GM12878 (cell line): Measurements from ENCODE around the gene MGME1. TPM values are rescaled to one million over a fixed set of nuclear protein-coding genes. Genes with fewer than 3 reads are reported as not detected.
A peak's percentile ranks its signal among the peaks of the same experiment; 100 is the strongest.

ENCODE experiments used
- ATAC-seq: fragments of 200-7000 bp; cut with Tn5 transposase; 3 replicates; pipeline ENCODE4 v1.9.1; 2020; ENCODE audit warnings: mild to moderate bottlenecking, moderate library complexity
- BruUV-seq: library from RNA; stranded (reverse); fragments of 400-500 nt; replicated peaks from 2 replicates; lab custom pipeline; 2021; lab: Mats Ljungman, UMichigan
- CTCF ChIA-PET: fragments of 300-600 bp; sonication (Branson Sonifier 250); formaldehyde crosslinking; extraction: SDS; loops from one replicate; lab custom pipeline; 2021; ENCODE audit warnings: inconsistent platforms; lab: Yijun Ruan, JAX
- POLR2A ChIA-PET: fragments of 350-600 bp; formaldehyde crosslinking; extraction: SDS; loops from one replicate; lab custom pipeline; 2021; ENCODE audit warnings: inconsistent platforms; lab: Charles Lee
- RAD21 ChIA-PET: fragments of 300-600 bp; sonication (Branson Sonifier 250); formaldehyde crosslinking; loops from one replicate; lab custom pipeline; 2023; ENCODE audit warnings: antibody characterized with exemption; ENCODE audit not compliant: unreplicated experiment; lab: Charles Lee
- SMC1A ChIA-PET: fragments of 300-600 bp; sonication (Branson Sonifier 250); formaldehyde crosslinking; loops from one replicate; lab custom pipeline; 2023; ENCODE audit not compliant: unreplicated experiment, uncharacterized antibody; lab: Charles Lee
- DNase-seq: peaks from one replicate; pipeline ENCODE4 v3.0.0-alpha.2; 2011; ENCODE audit warnings: low read depth, low spot score
- FAIRE-seq: peaks from 3 replicates; lab custom pipeline; 2011; peaks lifted over from hg19 to GRCh38; lab: Jason Lieb, UNC
- H2AFZ ChIP-seq: 2 replicates; pipeline ENCODE4 v1.6.0; 2011; ENCODE audit warnings: low read depth, low read length, control low read depth; ENCODE audit not compliant: control insufficient read depth
- H3K27ac ChIP-seq: 2 replicates; pipeline ENCODE4 v1.5.1; 2011; ENCODE audit warnings: control low read depth; ENCODE audit not compliant: control insufficient read depth, insufficient read depth
- H3K27me3 ChIP-seq, 2 experiments: replicated peaks in 1 of 2; 2 replicates each; pipeline versions ENCODE4 v1.6.0 to v1.6.1; 2011; ENCODE audit warnings: low read length in 1 of 2; ENCODE audit not compliant: control insufficient read depth in 2 of 2, insufficient read depth in 2 of 2
- H3K36me3 ChIP-seq, 2 experiments: 2 replicates each; pipeline ENCODE4 v1.5.1; 2011; ENCODE audit warnings: low read length in 1 of 2; ENCODE audit not compliant: control insufficient read depth in 2 of 2, insufficient read depth in 2 of 2
- H3K4me1 ChIP-seq: 2 replicates; pipeline ENCODE4 v1.6.1; 2011; ENCODE audit warnings: mild to moderate bottlenecking, low read length, moderate library complexity, mixed read lengths; ENCODE audit not compliant: control insufficient read depth, insufficient read depth
- H3K4me2 ChIP-seq: 2 replicates; pipeline ENCODE4 v1.6.0; 2011; ENCODE audit warnings: control low read depth; ENCODE audit not compliant: control insufficient read depth, insufficient read depth
- H3K4me3 ChIP-seq: fragments of 200-600 bp; sonication (generic); 2 replicates; pipeline ENCODE4 v1.5.1; 2016
- H3K79me2 ChIP-seq: 2 replicates; pipeline ENCODE4 v1.6.0; 2011; ENCODE audit warnings: low read length; ENCODE audit not compliant: control insufficient read depth, insufficient read depth
- H3K9ac ChIP-seq: 2 replicates; pipeline ENCODE4 v1.8.0; 2011; ENCODE audit warnings: low read length, control low read depth, mixed read lengths; ENCODE audit not compliant: control insufficient read depth, insufficient read depth
- H3K9me3 ChIP-seq: replicated peaks from 3 replicates; pipeline ENCODE4 v1.5.1; 2011; ENCODE audit warnings: mild to moderate bottlenecking, low read length; ENCODE audit not compliant: control insufficient read depth, insufficient read depth
- H4K20me1 ChIP-seq: 2 replicates; pipeline ENCODE4 v1.6.0; 2011; ENCODE audit not compliant: control insufficient read depth, insufficient read depth
- ASH2L ChIP-seq: fragments of 300-600, 200-600 bp; sonication (generic); IDR thresholded peaks from 2 replicates; pipeline ENCODE4 v1.6.1; 2017; ENCODE audit warnings: low read depth, mild to moderate bottlenecking, borderline replicate concordance
- BHLHE40 ChIP-seq, 2 experiments: fragments of 450-650 bp in 1 of 2; IDR thresholded peaks; 2 replicates each; pipeline ENCODE4 v1.6.1; 2011 to 2017; ENCODE audit warnings: low read depth in 2 of 2, borderline replicate concordance in 1 of 2, improper control_type of control experiment in 1 of 2, low read length in 1 of 2, mild to moderate bottlenecking in 1 of 2
- EGR1 ChIP-seq, 2 experiments: IDR thresholded peaks; 1 replicate in 1 of 2; 2 replicates in 1 of 2; pipeline ENCODE4 v1.6.1; 2011 to 2012; ENCODE audit warnings: low read depth in 2 of 2, low read length in 2 of 2, borderline replicate concordance in 1 of 2, mild to moderate bottlenecking in 1 of 2, moderate library complexity in 1 of 2
- ESRRA ChIP-seq: IDR thresholded peaks from 2 replicates; pipeline ENCODE4 v1.6.1; 2012; ENCODE audit warnings: mild to moderate bottlenecking, low read length, improper control_type of control experiment
- KLF5 ChIP-seq: fragments of 450-650 bp; IDR thresholded peaks from 2 replicates; pipeline ENCODE4 v1.6.1; 2014; ENCODE audit warnings: mild to moderate bottlenecking; ENCODE audit not compliant: partially characterized antibody
- RUNX3 ChIP-seq: IDR thresholded peaks from 2 replicates; pipeline ENCODE4 v1.6.1; 2012; ENCODE audit warnings: low read length, inconsistent platforms
- SMAD1 ChIP-seq: fragments of 450-650 bp; IDR thresholded peaks from 2 replicates; pipeline ENCODE4 v1.6.1; 2018; ENCODE audit warnings: mild to moderate bottlenecking, low read depth; ENCODE audit not compliant: partially characterized antibody
- STAT1 ChIP-seq: fragments of 450-650 bp; conservative IDR thresholded peaks from 2 replicates; pipeline ENCODE4 v1.6.1; 2014; ENCODE audit warnings: antibody characterized with exemption, mild to moderate bottlenecking
- SUZ12 ChIP-seq: fragments of 200-600 bp; sonication (generic); IDR thresholded peaks from one replicate; pipeline ENCODE4 v1.6.1; 2018; ENCODE audit warnings: antibody characterized with exemption, mild to moderate bottlenecking; ENCODE audit not compliant: unreplicated experiment
- WRNIP1 ChIP-seq: IDR thresholded peaks from 2 replicates; pipeline ENCODE4 v1.6.1; 2011; ENCODE audit warnings: low read depth, low read length, improper control_type of control experiment, borderline replicate concordance
- YY1 ChIP-seq: IDR thresholded peaks from 2 replicates; pipeline ENCODE4 v1.6.1; 2011; ENCODE audit warnings: low read depth, mild to moderate bottlenecking, low read length
- ZBED1 ChIP-seq: IDR thresholded peaks from 2 replicates; pipeline ENCODE4 v1.6.1; 2016; ENCODE audit warnings: borderline replicate concordance
- WGBS: methylation state at CpG from one replicate; pipeline ENCODE4 v1.1.6; 2016; ENCODE audit warnings: low lambda C conversion rate; ENCODE audit not compliant: insufficient replicate concordance, insufficient coverage; ENCODE audit errors: missing lambda C conversion rate; 5-methylcytosine and 5-hydroxymethylcytosine counted together
- in situ Hi-C: fragments of 300-500 bp; cut with MboI; formaldehyde crosslinking; loops from 9 replicates; pipeline ENCODE4 v1.14.3; 2018; ENCODE audit warnings: mixed read lengths
- intact Hi-C: fragments of 100-400 bp; cut with micrococcal nuclease; formaldehyde crosslinking; loops from one replicate; pipeline ENCODE4 v1.14.2; 2022; ENCODE audit not compliant: unreplicated experiment
- polyA plus RNA-seq, 11 experiments: library from polyadenylated mRNA; depleted of rRNA in 4 of 11; unstranded in 6 of 11; stranded (reverse) in 5 of 11; fragments of >200 nt; fragmentation: Nextera tagmentation in 4 of 11; fragmentation: Illumina TruSeq in 1 of 11; extraction: Ambion mirVana in 4 of 11; extraction: Trizol in 1 of 11; gene quantifications; 1 replicate in 1 of 11; 2 replicates in 10 of 11; pipeline versions ENCODE4 v1.2.1 to v1.2.3, GENCODE V29; 2011 to 2016; ENCODE audit warnings: inconsistent platforms in 2 of 11, missing spikeins in 2 of 11, low read depth in 1 of 11
- total RNA-seq, 4 experiments: library from RNA; depleted of rRNA in 3 of 4; stranded (reverse); fragments of >200 nt in 3 of 4; fragmentation: Illumina TruSeq in 1 of 4; extraction: Trizol in 1 of 4; gene quantifications; 2 replicates each; pipeline versions ENCODE4 v1.2.1 to v1.2.3, GENCODE V29; 2013 to 2021
- TF ChIP-seq, protein P1 (sequence below): fragments of 450-650 bp; IDR thresholded peaks from 2 replicates; pipeline ENCODE4 v1.6.1; 2016; ENCODE audit warnings: mild to moderate bottlenecking
- TF ChIP-seq, protein P2 (sequence below): IDR thresholded peaks from 2 replicates; pipeline ENCODE4 v1.6.1; 2012; ENCODE audit warnings: improper control_type of control experiment, low read depth, low read length; ENCODE audit not compliant: insufficient replicate concordance
- TF ChIP-seq, protein P3 (sequence below): IDR thresholded peaks from 2 replicates; pipeline ENCODE4 v1.6.1; 2012; ENCODE audit warnings: low read depth, low read length, improper control_type of control experiment
- TF ChIP-seq, protein P4 (sequence below): IDR thresholded peaks from 2 replicates; pipeline ENCODE4 v1.6.1; 2012; ENCODE audit warnings: low read depth, low read length, improper control_type of control experiment

The MGME1 gene
- total and polyA plus RNA-seq, 10 of the 15 experiments (the other 5 are each of a cell fraction or from before 2014, with no cell fraction given), result 13.4 to 44.8 (median 30.6) TPM

DNA sequence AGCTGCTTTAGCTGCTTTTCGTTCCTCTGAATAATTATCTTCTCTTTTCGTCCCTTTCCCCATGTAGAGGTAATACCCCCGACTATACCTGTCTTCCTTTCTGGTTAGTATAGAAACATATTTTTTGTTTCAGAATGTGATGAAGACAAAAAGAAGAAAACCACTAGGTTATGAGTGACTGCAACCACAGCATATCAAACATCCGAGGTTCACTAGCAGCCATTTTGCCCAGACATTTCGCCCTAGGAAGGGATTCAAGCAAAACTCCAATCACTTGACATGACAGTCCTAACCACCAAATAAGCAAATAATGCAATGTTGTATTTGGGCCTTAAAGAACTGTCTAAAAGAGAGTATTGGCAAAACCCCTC lies 9.6 kb upstream of the MGME1 start:
- ChIA-PET POLR2A (interaction anchor here (0.6 to 4.8 kb wide), 4 partner anchors 7 to 45 kb away, joined by 3 to 74 read pairs (median 21); partner anchors contain the start of genes MGME1 and SNX5), RAD21 (interaction anchor here (0.8 to 2.6 kb wide), 9 partner anchors 10 to 277 kb away, joined by 3 to 31 read pairs (median 5); partner anchors contain the start of genes MGME1 and SNX5), CTCF (interaction anchor here (0.9 to 8.9 kb wide), 12 partner anchors 9 to 454 kb away, joined by 3 to 88 read pairs (median 4); partner anchors contain the start of genes MGME1, RRBP1 and SNX5), SMC1A (interaction anchor here (1.0 to 5.7 kb wide), 12 partner anchors 10 to 329 kb away, joined by 3 to 41 read pairs (median 5); partner anchors contain the start of genes MGME1, RRBP1, SNX5 and ZNF133)
- no peak overlapping the region for H2AFZ ChIP-seq
- peaks cover 100% of the 10 kb centered on the region for H3K79me2 ChIP-seq
- intact Hi-C loops, result loop anchor here (5.0 kb wide), 1 partner anchor 33 kb away; no protein-coding TSS in a partner anchor
- H3K4me2 ChIP-seq, result peak overlapping the region; percentile 73
- H3K27ac ChIP-seq, result peak overlapping the region; percentile 54
- H4K20me1 ChIP-seq, result peaks cover 10% of the 10 kb centered on the region
- in situ Hi-C loops, result no loop called here
- H3K36me3 ChIP-seq, result peaks cover 3 to 17% of the 10 kb centered on the region in 2 experiments
- no peaks in the 10 kb centered on the region for H3K27me3 ChIP-seq
- H3K9ac ChIP-seq, result peak overlapping the region; percentile 10; the same call in 1 of the 2 replicates
- H3K9me3 ChIP-seq, result no peaks in the 10 kb centered on the region
- no peak for FAIRE-seq
- BruUV-seq, result no TSS peak
- no peak for DNase-seq
- WGBS, result 13% methylated on average over 5 of the region's 5 CpGs
- peak; percentile 2 for ATAC-seq
- H3K4me3 ChIP-seq, result peak overlapping the region; percentile 86; the same call in 1 of the 2 replicates
- H3K4me1 ChIP-seq, result peaks cover 44% of the 10 kb centered on the region
- 0 out of 4 replicates have a peak, but pooled peaks of 1 of the 2 experiments have one; percentile 20 for TF ChIP-seq BHLHE40 (IDR thresholded peaks at IDR 0.05; ENCODE audit: borderline replicate concordance in 1 of 2, low read depth in 2 of 2, low read length in 1 of 2)
- TF ChIP-seq SMAD1, result no peak
- no peak for TF ChIP-seq WRNIP1
- TF ChIP-seq SUZ12, result no peak
- TF ChIP-seq, protein P1, sequence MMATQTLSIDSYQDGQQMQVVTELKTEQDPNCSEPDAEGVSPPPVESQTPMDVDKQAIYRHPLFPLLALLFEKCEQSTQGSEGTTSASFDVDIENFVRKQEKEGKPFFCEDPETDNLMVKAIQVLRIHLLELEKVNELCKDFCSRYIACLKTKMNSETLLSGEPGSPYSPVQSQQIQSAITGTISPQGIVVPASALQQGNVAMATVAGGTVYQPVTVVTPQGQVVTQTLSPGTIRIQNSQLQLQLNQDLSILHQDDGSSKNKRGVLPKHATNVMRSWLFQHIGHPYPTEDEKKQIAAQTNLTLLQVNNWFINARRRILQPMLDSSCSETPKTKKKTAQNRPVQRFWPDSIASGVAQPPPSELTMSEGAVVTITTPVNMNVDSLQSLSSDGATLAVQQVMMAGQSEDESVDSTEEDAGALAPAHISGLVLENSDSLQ, result peak; percentile 91
- no peak for TF ChIP-seq ESRRA
- peak; percentile 74; the same call in 1 of the 2 replicates for TF ChIP-seq YY1
- TF ChIP-seq, protein P2, sequence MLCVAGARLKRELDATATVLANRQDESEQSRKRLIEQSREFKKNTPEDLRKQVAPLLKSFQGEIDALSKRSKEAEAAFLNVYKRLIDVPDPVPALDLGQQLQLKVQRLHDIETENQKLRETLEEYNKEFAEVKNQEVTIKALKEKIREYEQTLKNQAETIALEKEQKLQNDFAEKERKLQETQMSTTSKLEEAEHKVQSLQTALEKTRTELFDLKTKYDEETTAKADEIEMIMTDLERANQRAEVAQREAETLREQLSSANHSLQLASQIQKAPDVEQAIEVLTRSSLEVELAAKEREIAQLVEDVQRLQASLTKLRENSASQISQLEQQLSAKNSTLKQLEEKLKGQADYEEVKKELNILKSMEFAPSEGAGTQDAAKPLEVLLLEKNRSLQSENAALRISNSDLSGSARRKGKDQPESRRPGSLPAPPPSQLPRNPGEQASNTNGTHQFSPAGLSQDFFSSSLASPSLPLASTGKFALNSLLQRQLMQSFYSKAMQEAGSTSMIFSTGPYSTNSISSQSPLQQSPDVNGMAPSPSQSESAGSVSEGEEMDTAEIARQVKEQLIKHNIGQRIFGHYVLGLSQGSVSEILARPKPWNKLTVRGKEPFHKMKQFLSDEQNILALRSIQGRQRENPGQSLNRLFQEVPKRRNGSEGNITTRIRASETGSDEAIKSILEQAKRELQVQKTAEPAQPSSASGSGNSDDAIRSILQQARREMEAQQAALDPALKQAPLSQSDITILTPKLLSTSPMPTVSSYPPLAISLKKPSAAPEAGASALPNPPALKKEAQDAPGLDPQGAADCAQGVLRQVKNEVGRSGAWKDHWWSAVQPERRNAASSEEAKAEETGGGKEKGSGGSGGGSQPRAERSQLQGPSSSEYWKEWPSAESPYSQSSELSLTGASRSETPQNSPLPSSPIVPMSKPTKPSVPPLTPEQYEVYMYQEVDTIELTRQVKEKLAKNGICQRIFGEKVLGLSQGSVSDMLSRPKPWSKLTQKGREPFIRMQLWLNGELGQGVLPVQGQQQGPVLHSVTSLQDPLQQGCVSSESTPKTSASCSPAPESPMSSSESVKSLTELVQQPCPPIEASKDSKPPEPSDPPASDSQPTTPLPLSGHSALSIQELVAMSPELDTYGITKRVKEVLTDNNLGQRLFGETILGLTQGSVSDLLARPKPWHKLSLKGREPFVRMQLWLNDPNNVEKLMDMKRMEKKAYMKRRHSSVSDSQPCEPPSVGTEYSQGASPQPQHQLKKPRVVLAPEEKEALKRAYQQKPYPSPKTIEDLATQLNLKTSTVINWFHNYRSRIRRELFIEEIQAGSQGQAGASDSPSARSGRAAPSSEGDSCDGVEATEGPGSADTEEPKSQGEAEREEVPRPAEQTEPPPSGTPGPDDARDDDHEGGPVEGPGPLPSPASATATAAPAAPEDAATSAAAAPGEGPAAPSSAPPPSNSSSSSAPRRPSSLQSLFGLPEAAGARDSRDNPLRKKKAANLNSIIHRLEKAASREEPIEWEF, result no peak
- TF ChIP-seq KLF5, result no peak
- TF ChIP-seq STAT1, result no peak
- no peak for TF ChIP-seq ZBED1
- TF ChIP-seq, protein P3, sequence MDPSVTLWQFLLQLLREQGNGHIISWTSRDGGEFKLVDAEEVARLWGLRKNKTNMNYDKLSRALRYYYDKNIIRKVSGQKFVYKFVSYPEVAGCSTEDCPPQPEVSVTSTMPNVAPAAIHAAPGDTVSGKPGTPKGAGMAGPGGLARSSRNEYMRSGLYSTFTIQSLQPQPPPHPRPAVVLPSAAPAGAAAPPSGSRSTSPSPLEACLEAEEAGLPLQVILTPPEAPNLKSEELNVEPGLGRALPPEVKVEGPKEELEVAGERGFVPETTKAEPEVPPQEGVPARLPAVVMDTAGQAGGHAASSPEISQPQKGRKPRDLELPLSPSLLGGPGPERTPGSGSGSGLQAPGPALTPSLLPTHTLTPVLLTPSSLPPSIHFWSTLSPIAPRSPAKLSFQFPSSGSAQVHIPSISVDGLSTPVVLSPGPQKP, result no peak
- TF ChIP-seq, protein P4, sequence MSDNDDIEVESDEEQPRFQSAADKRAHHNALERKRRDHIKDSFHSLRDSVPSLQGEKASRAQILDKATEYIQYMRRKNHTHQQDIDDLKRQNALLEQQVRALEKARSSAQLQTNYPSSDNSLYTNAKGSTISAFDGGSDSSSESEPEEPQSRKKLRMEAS, result no peak
- no peak for TF ChIP-seq ASH2L
- TF ChIP-seq EGR1 (IDR thresholded peaks at IDR 0.05; ENCODE audit: borderline replicate concordance in 1 of 2, low read depth in 2 of 2, low read length in 2 of 2), result no peak
- TF ChIP-seq RUNX3, result peak; percentile 65
